MM.1S (cell line): ENCODE data around the gene GORAB.

Source experiments
- CTCF ChIP-seq: fragments of 300-600 bp; sonication (generic); IDR thresholded peaks from 2 replicates; pipeline ENCODE4 v1.5.1; 2016; ENCODE audit warnings: antibody characterized with exemption, low read length, mixed read lengths
- EZH2 ChIP-seq: fragments of 300-600 bp; sonication (generic); optimal IDR thresholded peaks from 2 replicates; pipeline ENCODE3; 2017; ENCODE audit warnings: low read depth, mild to moderate bottlenecking, antibody characterized with exemption, low read length, mixed read lengths

- TF ChIP-seq CTCF (no peak), EZH2 (no peak)
Observed at GRCh38 chr1:170535418-170535817, 3.5 kb downstream of the GORAB start.
